Caco-2 (cell line): ENCODE results near the gene NCKAP5. TPM values are rescaled to one million over a fixed set of nuclear protein-coding genes. Genes with fewer than 3 reads are reported as not detected.

ENCODE experiments used
- BruUV-seq: library from RNA; stranded (reverse); fragments of 400-500 nt; replicated peaks from 2 replicates; lab custom pipeline; 2021; lab: Mats Ljungman, UMichigan
- CTCF ChIA-PET: fragments of 300-600 bp; sonication (Branson Sonifier 250); formaldehyde crosslinking; loops from one replicate; lab custom pipeline; 2022; ENCODE audit warnings: antibody characterized with exemption; lab: Charles Lee
- POLR2A ChIA-PET: fragments of 300-600 bp; sonication (Branson Sonifier 250); formaldehyde crosslinking; loops from one replicate; lab custom pipeline; 2022; ENCODE audit warnings: antibody characterized with exemption; lab: Charles Lee
- DNase-seq, 2 experiments: peaks; one replicate each; pipeline versions ENCODE4 v3.0.0 to v3.0.0-alpha.2; 2020 to 2022
- H3K27me3 ChIP-seq: replicated peaks from 2 replicates; pipeline ENCODE4 v1.6.0; 2011; ENCODE audit warnings: low read length; ENCODE audit not compliant: control insufficient read depth, insufficient read depth
- H3K36me3 ChIP-seq: 2 replicates; pipeline ENCODE4 v1.5.1; 2011; ENCODE audit warnings: low read length; ENCODE audit not compliant: control insufficient read depth, insufficient read depth
- H3K4me1 ChIP-seq: fragments of 250-450 bp; sonication (Bioruptor Pico); 2 replicates; pipeline ENCODE4 v1.5.1; 2020; ENCODE audit warnings: mild to moderate bottlenecking
- H3K4me3 ChIP-seq: 2 replicates; pipeline ENCODE4 v1.5.1; 2011; ENCODE audit warnings: low read depth, mild to moderate bottlenecking, control low read depth, low read length
- H3K9me3 ChIP-seq: fragments of 250-450 bp; sonication (Bioruptor Pico); 2 replicates; pipeline ENCODE4 v1.5.1; 2020; ENCODE audit warnings: mild to moderate bottlenecking, moderate library complexity
- H3K27ac Mint-ChIP-seq: one replicate; pipeline ENCODE4 v1.8.0; 2022; ENCODE audit warnings: mixed read lengths; ENCODE audit not compliant: unreplicated experiment
- H3K27me3 Mint-ChIP-seq: one replicate; pipeline ENCODE4 v1.8.0; 2022; ENCODE audit warnings: mixed read lengths; ENCODE audit not compliant: insufficient read depth, unreplicated experiment
- H3K36me3 Mint-ChIP-seq: one replicate; pipeline ENCODE4 v1.8.0; 2022; ENCODE audit warnings: mild to moderate bottlenecking, mixed read lengths; ENCODE audit not compliant: insufficient read depth, unreplicated experiment
- H3K4me1 Mint-ChIP-seq: one replicate; pipeline ENCODE4 v1.8.0; 2022; ENCODE audit warnings: low read depth, mixed read lengths; ENCODE audit not compliant: unreplicated experiment
- H3K4me3 Mint-ChIP-seq: one replicate; pipeline ENCODE4 v1.8.0; 2022; ENCODE audit warnings: mild to moderate bottlenecking, moderate library complexity, mixed read lengths; ENCODE audit not compliant: unreplicated experiment
- H3K9me3 Mint-ChIP-seq: one replicate; pipeline ENCODE4 v1.8.0; 2022; ENCODE audit warnings: mixed read lengths; ENCODE audit not compliant: unreplicated experiment
- intact Hi-C: fragments of 100-400 bp; cut with micrococcal nuclease; formaldehyde crosslinking; loops from one replicate; pipeline ENCODE4 v1.10.0; 2022; ENCODE audit not compliant: unreplicated experiment
- total RNA-seq: library from RNA; stranded (reverse); gene quantifications from 2 replicates; pipeline ENCODE4 v1.2.3, GENCODE V29; 2022
- TF ChIP-seq, protein P1 (sequence below), 2 experiments: fragments of 200-600 bp in 1 of 2; IDR thresholded peaks; 1 replicate in 1 of 2; 2 replicates in 1 of 2; pipeline versions ENCODE4 v1.5.1 to v1.8.0; 2011 to 2022; ENCODE audit warnings: antibody characterized with exemption in 1 of 2, control low read depth in 1 of 2, inconsistent platforms in 1 of 2, low read depth in 1 of 2, low read length in 1 of 2, mild to moderate bottlenecking in 1 of 2, moderate library complexity in 1 of 2; ENCODE audit not compliant: insufficient read depth in 1 of 2, severe bottlenecking in 1 of 2, unreplicated experiment in 1 of 2

Gene NCKAP5
- total RNA-seq, 1 experiment from 2014 or later, result 3.8 TPM

GRCh38 chr2:133400411-133400810 is 167.9 kb downstream of the NCKAP5 start:
- no peak overlapping the region for H3K4me3 Mint-ChIP-seq
- Histone ChIP-seq H3K27me3 (no peaks in the 10 kb centered on the region), H3K4me3 (no peak overlapping the region), H3K36me3 (no peaks in the 10 kb centered on the region), H3K9me3 (no peaks in the 10 kb centered on the region), H3K4me1 (no peaks in the 10 kb centered on the region)
- H3K27ac Mint-ChIP-seq, result no peak overlapping the region
- no peaks in the 10 kb centered on the region for H3K27me3 Mint-ChIP-seq
- BruUV-seq, result no TSS peak
- ChIA-PET POLR2A (no interaction called here), CTCF (interaction anchor here (0.6 kb wide), 1 partner anchor 225 kb away, joined by 3 read pairs; no protein-coding TSS in a partner anchor)
- no peak for DNase-seq
- intact Hi-C loops, result no loop called here
- no peaks in the 10 kb centered on the region for H3K4me1 Mint-ChIP-seq
- H3K36me3 Mint-ChIP-seq, result no peaks in the 10 kb centered on the region
- TF ChIP-seq, protein P1, sequence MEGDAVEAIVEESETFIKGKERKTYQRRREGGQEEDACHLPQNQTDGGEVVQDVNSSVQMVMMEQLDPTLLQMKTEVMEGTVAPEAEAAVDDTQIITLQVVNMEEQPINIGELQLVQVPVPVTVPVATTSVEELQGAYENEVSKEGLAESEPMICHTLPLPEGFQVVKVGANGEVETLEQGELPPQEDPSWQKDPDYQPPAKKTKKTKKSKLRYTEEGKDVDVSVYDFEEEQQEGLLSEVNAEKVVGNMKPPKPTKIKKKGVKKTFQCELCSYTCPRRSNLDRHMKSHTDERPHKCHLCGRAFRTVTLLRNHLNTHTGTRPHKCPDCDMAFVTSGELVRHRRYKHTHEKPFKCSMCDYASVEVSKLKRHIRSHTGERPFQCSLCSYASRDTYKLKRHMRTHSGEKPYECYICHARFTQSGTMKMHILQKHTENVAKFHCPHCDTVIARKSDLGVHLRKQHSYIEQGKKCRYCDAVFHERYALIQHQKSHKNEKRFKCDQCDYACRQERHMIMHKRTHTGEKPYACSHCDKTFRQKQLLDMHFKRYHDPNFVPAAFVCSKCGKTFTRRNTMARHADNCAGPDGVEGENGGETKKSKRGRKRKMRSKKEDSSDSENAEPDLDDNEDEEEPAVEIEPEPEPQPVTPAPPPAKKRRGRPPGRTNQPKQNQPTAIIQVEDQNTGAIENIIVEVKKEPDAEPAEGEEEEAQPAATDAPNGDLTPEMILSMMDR (IDR thresholded peaks at IDR 0.05; ENCODE audit: insufficient read depth in 1 of 2, low read depth in 1 of 2, low read length in 1 of 2, severe bottlenecking in 1 of 2, unreplicated experiment in 1 of 2), result no peak
- no peaks in the 10 kb centered on the region for H3K9me3 Mint-ChIP-seq

- no peak for DNase-seq
- Mint-ChIP-seq H3K4me3 (no peak overlapping the region), H3K27me3 (no peaks in the 10 kb centered on the region), H3K4me1 (no peaks in the 10 kb centered on the region), H3K27ac (no peak overlapping the region), H3K36me3 (no peaks in the 10 kb centered on the region), H3K9me3 (peaks cover 11% of the 10 kb centered on the region)
- Histone ChIP-seq H3K36me3 (no peaks in the 10 kb centered on the region), H3K4me3 (no peak overlapping the region), H3K4me1 (no peaks in the 10 kb centered on the region), H3K27me3 (no peaks in the 10 kb centered on the region), H3K9me3 (no peaks in the 10 kb centered on the region)
- CTCF ChIA-PET, result no interaction called here
- intact Hi-C loops, result no loop called here
- BruUV-seq, result no TSS peak
- POLR2A ChIA-PET, result no interaction called here
- TF ChIP-seq, protein P1 (IDR thresholded peaks at IDR 0.05; ENCODE audit: insufficient read depth in 1 of 2, low read depth in 1 of 2, low read length in 1 of 2, severe bottlenecking in 1 of 2, unreplicated experiment in 1 of 2), result no peak
Observed at GRCh38 chr2:133393895-133394294, 174.4 kb downstream of the NCKAP5 start.

DNA sequence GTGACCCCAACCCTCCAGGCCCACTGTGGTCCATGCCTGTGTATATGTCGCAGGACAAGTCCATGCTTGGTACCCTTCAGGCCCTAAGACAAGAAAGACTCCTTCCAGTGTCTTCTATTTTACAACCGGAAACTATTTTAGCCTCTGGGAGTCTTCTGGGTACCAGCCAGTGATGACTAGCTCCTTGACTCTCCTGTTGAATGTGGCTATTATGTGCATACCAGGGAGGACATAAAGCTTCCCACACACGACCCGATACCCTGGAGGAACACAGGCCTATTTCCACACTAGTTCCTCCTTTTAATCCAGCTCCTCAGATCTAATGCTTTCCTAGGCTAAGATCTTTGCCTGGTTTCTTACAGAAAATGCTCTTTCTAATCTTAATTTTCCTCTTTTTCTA is 178.1 kb downstream of the NCKAP5 start:
- TF ChIP-seq, protein P1 (IDR thresholded peaks at IDR 0.05; ENCODE audit: insufficient read depth in 1 of 2, low read depth in 1 of 2, low read length in 1 of 2, severe bottlenecking in 1 of 2, unreplicated experiment in 1 of 2), result no peak
- POLR2A ChIA-PET, result no interaction called here
- no peak for DNase-seq
- H3K4me3 Mint-ChIP-seq, result no peak overlapping the region
- H3K9me3 Mint-ChIP-seq, result peaks cover 29% of the 10 kb centered on the region
- Histone ChIP-seq H3K9me3 (no peaks in the 10 kb centered on the region), H3K27me3 (no peaks in the 10 kb centered on the region), H3K4me3 (no peak overlapping the region), H3K36me3 (no peaks in the 10 kb centered on the region), H3K4me1 (no peaks in the 10 kb centered on the region)
- no peak overlapping the region for H3K27ac Mint-ChIP-seq
- CTCF ChIA-PET, result no interaction called here
- intact Hi-C loops, result no loop called here
- BruUV-seq, result no TSS peak
- no peaks in the 10 kb centered on the region for H3K27me3 Mint-ChIP-seq
- H3K4me1 Mint-ChIP-seq, result no peaks in the 10 kb centered on the region
- no peaks in the 10 kb centered on the region for H3K36me3 Mint-ChIP-seq
